BJ (cell line): Measurements from ENCODE around the gene HSBP1L1. TPM values are rescaled to one million over a fixed set of nuclear protein-coding genes. Genes with fewer than 3 reads are reported as not detected.
A peak's percentile ranks its signal among the peaks of the same experiment; 100 is the strongest.

Experiments used
- CTCF ChIA-PET: fragments of 350-600 bp; formaldehyde crosslinking; extraction: SDS; loops from one replicate; lab custom pipeline; 2021; ENCODE audit warnings: antibody characterized with exemption, inconsistent platforms; lab: Yijun Ruan, JAX
- POLR2A ChIA-PET: fragments of 300-600 bp; sonication (Branson Sonifier 250); formaldehyde crosslinking; extraction: SDS; loops from one replicate; lab custom pipeline; 2021; ENCODE audit warnings: antibody characterized with exemption; lab: Charles Lee
- DNase-seq: peaks from one replicate; pipeline ENCODE4 v3.0.0-alpha.2; 2011; ENCODE audit warnings: low read depth
- H3K27me3 ChIP-seq: 2 replicates; pipeline ENCODE4 v1.6.0; 2011; ENCODE audit warnings: low read length; ENCODE audit not compliant: control insufficient read depth, insufficient read depth
- H3K36me3 ChIP-seq: 2 replicates; pipeline ENCODE4 v1.5.1; 2011; ENCODE audit warnings: low read length; ENCODE audit not compliant: control insufficient read depth, insufficient read depth
- H3K4me3 ChIP-seq: 2 replicates; pipeline ENCODE4 v1.5.1; 2011; ENCODE audit warnings: low read depth, mild to moderate bottlenecking, control low read depth, low read length
- polyA minus RNA-seq: library from RNA; depleted of rRNA, polyadenylated mRNA; stranded (reverse); fragments of >200 nt; gene quantifications from 2 replicates; pipeline ENCODE4 v1.2.3, GENCODE V29; 2011; rRNA and poly(A)+ RNA removed
- polyA plus RNA-seq: library from polyadenylated mRNA; depleted of rRNA; stranded (reverse); fragments of >200 nt; gene quantifications from 2 replicates; pipeline ENCODE4 v1.2.3, GENCODE V29; 2011; rRNA removed
- TF ChIP-seq, protein P1 (sequence below): IDR thresholded peaks from 2 replicates; pipeline ENCODE4 v1.5.1; 2011; ENCODE audit warnings: low read depth, mild to moderate bottlenecking, control low read depth, inconsistent platforms, low read length, moderate library complexity; ENCODE audit not compliant: insufficient read depth

HSBP1L1 gene
- polyA plus RNA-seq, result 19.1 and 26.4 TPM in 2 replicates
- polyA minus RNA-seq, result 2.3 and 4.6 TPM in 2 replicates

DNA sequence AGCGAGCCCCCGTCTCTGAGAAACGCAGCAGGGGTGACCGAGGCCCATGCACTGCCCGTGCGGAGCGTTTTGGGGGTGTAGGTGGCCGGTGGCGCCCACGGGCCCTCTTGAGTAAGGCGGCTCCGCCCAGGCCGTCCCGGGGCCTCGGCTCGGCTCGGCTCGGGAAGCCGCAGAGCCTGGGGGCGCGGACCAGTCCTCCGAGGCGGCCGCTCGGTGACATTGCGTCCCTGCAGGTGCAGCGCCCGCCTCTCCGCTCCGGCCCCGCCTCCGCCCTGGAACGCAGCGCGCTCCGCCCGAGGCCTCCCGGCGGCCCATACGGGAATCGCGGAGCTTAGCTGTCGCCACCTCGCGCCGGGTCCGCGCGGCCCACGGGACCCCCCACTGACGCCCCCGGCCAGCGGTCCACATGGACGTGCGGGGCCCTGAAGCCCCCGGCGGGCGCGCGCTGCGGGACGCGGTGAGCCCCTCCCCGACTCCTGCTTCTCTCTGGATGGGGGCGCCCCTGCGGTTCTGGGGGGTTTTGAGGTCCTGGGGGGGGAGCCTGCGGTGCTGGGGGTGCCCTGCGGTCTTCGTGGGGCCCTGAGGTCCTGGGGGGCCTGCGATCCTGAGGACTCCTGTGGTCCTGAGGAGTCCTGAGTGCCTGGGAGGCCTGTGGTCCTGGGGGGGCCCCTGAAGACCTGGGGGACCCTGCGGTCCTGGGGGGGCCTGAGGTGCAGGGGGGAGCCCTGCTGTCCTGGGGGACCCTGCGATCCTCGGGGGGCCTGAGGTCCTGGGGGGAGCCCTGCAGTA lies at the start of gene HSBP1L1:
HSBP1L1 (plus strand) TSS at position 314 of the 789 bp plus-strand sequence; CDS start at position 407, 93 bp downstream.
- DNase-seq, result no peak
- H3K27me3 ChIP-seq, result no peaks in the 10 kb centered on the region
- CTCF ChIA-PET, result interaction anchor here (0.6 kb wide), 1 partner anchor 179 kb away, joined by 4 read pairs; no protein-coding TSS in a partner anchor
- H3K4me3 ChIP-seq, result peak within 1 kb of the TSS; percentile 67
- TF ChIP-seq, protein P1, sequence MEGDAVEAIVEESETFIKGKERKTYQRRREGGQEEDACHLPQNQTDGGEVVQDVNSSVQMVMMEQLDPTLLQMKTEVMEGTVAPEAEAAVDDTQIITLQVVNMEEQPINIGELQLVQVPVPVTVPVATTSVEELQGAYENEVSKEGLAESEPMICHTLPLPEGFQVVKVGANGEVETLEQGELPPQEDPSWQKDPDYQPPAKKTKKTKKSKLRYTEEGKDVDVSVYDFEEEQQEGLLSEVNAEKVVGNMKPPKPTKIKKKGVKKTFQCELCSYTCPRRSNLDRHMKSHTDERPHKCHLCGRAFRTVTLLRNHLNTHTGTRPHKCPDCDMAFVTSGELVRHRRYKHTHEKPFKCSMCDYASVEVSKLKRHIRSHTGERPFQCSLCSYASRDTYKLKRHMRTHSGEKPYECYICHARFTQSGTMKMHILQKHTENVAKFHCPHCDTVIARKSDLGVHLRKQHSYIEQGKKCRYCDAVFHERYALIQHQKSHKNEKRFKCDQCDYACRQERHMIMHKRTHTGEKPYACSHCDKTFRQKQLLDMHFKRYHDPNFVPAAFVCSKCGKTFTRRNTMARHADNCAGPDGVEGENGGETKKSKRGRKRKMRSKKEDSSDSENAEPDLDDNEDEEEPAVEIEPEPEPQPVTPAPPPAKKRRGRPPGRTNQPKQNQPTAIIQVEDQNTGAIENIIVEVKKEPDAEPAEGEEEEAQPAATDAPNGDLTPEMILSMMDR, result no peak
- POLR2A ChIA-PET, result no interaction called here
- peaks cover 2% of the 10 kb centered on the region; the same call in 1 of the 2 replicates for H3K36me3 ChIP-seq

DNA sequence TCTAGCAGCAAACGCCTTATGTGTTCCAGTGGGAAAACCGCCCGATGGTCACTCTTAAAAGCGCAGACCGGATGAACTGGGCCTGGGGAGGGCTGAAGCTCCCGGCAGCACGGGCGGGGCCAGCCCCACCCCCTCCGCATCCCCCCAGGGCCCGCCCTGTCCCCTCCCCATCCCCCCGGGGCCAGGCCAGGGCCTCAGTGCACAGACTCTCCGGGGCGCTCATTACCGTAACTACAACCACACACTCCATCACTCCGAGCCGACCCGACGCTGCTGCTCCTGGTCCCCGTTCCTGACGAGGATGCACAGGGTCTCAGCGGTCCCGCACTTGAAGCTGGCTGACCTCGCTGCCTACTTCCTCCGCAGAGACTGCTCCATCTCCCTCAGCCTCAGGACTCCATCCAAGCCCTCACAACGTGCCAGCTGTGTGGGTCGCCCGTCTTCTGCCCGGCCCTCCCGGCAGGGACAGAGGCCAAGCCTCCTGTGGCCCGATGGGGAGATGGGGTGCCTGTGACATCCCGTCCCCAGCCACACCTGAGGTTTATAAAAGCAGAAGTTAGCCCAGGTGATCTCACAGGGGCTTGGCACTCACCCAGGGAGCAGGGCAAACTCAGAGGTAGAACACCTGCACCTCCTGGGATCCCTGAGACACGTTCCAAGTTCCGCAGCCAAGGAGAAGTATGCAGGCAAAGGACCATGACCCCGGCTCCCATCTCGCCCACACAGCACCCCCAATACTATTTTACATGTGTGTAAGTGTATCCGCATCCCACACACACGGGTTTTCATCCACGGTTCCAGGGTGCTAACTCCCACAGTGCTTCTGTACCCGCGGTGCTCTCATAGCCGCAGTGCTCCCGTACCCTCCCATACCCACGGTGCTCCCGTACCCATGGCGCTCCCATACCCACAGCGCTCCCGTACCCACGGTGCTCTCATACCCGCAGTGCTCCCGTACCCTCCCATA lies 49.0 kb upstream of the HSBP1L1 start:
- DNase-seq, result no peak
- ChIA-PET POLR2A (no interaction called here), CTCF (no interaction called here)
- TF ChIP-seq, protein P1, result no peak
- Histone ChIP-seq H3K36me3 (peaks cover 16% of the 10 kb centered on the region), H3K27me3 (no peaks in the 10 kb centered on the region), H3K4me3 (no peak overlapping the region)

DNA sequence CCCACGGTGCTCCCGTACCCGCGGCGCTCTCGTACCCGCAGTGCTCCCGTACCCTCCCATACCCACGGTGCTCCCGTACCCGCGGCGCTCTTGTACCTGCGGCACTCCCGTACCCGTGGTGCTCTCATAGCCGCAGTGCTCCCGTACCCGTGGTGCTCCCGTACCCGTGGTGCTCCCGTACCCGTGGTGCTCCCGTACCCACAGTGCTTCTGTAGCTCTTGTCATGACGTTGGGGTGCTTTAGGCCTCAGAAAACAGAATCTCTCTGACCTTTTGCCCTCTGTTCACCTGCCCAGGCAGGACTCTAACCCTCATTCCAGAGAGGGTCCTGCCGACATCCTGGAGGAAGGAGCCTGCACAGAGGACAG lies 48.3 kb upstream of the HSBP1L1 start:
- peaks cover 16% of the 10 kb centered on the region for H3K36me3 ChIP-seq
- TF ChIP-seq, protein P1, result no peak
- POLR2A ChIA-PET, result no interaction called here
- H3K27me3 ChIP-seq, result no peaks in the 10 kb centered on the region
- no peak for DNase-seq
- CTCF ChIA-PET, result no interaction called here
- H3K4me3 ChIP-seq, result no peak overlapping the region

DNA sequence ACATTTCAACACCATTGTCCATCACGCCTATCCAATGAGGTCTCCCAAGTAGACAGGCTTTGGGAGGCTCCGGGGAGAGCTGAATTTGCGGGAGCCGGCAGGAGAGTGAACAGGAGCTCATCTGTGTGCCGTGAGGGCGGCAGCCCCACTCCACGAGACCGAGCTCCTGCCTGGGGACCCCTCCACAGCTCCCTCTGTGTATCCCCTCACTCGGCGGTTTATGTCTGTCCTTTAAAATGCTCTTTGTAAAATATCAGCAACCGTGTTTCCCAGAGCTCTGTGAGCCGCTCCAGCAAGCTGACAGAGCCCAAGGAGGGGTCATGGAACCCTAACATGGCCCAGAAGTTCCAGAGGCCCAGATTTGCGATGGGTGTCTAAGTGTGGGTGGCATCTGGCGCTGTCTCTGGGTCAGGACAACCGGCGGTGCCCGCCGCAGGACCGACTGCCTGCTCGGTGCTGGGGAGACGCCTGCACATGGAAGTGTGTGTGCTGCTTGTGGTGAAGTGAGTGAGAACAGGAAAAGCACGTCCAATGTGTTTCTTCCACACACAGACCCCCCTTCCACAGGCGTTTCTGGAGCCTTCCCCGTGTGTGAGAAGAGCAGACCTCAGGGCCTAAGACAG lies 47.8 kb upstream of the HSBP1L1 start:
- TF ChIP-seq, protein P1, result no peak
- CTCF ChIA-PET, result no interaction called here
- POLR2A ChIA-PET, result no interaction called here
- peaks cover 16% of the 10 kb centered on the region for H3K36me3 ChIP-seq
- no peaks in the 10 kb centered on the region for H3K27me3 ChIP-seq
- no peak for DNase-seq
- no peak overlapping the region for H3K4me3 ChIP-seq
